Putamen (tissue), 1 donor: ENCODE measurements around the gene TIAM2.

Source experiments
- DNase-seq: peaks from one replicate; pipeline ENCODE4 v3.0.0-alpha.2; 2016; ENCODE audit warnings: low spot score

TIAM2 gene

DNA sequence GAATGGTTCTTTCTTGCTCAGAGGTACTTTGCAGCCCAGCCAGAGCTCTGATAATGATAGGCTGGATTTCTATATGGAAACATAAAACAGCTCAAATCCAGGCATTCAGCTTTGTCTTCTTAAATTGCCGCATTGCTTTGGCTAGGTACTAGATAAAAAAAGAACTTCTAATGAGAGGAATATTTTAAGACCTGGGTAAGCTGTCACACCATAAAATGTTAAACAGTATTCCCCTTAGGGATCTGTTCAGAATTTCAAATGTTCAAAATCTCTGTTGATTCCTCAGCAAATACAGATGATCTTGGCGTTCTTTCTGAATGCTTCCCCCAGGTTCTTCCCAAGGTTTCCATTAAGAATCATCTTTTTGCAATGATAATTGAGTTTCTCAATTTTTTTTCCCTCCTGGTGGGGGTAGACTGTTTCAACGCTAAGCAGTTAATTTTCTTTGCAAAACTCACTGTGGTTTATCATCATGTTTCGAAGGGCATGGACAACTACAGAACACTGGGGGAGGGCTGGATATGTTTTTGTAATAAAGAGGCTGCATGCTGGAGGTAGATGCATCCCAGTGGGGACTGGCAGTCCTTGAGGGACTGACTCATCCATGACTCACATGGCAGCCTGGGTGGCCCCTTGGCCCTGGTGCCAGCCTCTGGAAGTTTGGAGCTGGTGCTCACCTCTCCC lies 31.0 kb downstream of the TIAM2 start:
- no peak for DNase-seq

DNA sequence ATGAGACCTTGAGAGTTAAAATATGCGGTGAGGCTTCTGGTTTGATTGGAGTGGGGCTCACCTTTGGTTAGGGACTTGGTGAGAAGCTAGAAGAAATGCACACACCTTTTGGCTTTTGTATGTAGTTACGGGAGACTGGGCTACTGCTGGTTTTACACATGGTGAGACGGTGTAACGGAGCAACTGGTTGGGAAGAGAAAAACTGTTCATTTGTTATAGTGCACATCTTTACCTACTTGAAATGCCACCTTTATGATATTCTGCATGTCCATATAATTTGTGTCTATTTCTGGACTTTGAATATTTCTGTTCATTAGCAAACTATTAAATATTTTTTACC lies 31.6 kb downstream of the TIAM2 start:
- no peak for DNase-seq

DNA sequence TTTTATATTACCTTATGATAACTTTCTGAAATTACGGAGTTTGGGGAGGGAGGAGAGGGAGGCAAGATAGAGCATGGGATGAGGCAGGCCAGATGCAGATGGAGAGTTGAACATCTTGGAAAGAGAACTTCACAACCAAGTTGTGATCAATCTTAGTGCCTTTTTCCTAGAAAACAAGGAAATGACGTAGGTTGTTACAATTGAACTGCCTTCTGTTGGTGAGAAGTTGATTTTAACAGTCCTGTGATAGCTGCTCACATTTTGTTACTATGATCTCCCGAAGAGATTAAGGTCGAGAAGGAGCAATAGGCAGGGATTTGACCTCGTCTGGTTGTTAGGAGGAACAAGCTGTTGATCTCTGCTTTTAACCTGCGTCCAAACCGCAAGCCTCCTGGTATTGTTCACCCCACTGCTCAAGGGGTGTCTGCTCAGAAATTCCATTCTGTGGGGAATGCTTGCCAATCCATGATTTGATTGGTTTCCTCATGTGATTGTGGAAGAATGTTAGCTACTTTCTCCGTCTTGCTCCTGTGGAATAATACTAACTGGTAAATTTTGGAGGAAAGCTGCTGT lies 35.1 kb downstream of the TIAM2 start:
- DNase-seq: no peak

DNA sequence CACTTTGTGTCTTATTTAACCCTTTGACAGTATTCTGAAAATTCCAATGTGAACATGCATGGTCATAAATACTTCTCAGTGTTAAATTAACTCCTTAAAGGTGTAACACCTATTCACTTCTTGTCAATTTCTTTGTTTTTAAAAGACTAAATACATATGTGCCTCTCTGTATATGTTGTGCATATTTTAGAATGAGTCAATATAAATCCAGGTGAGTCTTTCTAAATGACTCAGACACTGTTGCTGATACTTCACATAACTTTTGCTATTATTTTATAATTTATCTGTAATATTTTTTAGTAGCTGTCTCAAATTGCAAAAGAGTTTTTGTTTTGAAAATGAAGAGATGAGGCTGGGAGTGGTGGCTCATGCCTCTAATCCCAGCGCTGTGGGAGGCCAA lies 36.0 kb downstream of the TIAM2 start:
- DNase-seq: no peak

DNA sequence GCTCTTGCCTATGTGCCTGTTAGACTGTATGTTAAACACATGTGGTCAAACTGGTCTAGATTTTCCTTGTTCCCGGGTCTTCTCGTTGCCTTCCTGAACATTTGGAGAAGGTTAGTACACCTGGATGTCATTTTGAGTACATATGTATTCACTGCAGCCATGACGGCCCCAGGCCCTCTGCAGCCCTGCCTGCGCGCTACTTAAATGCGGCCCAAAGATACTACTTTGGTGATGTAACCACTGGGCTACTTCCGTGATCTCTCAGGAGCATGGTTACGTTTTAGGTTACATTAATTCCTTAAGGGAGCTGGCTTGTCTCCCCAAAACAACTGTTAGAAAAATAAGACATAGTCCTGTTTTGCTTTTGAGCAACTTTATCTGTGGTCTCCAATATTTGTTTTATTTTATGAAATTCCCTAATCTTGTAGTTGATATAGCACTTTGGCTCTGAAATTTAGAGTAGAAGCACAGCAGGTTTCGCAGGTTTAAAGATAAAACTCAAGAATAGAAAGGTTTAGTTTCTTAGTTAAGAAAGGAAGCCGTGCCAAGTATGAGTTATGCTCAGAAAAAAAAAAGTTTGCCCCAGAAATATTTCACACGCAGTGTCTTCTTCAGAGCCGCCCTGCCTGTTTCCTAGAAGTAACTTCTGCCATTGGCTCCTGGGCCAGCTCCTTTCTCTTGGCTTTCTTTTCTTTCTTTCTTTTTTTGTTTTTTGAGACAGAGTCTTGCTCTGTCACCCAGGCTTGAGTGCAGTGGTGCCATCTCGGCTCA lies 38.1 kb downstream of the TIAM2 start:
- DNase-seq: no peak

DNA sequence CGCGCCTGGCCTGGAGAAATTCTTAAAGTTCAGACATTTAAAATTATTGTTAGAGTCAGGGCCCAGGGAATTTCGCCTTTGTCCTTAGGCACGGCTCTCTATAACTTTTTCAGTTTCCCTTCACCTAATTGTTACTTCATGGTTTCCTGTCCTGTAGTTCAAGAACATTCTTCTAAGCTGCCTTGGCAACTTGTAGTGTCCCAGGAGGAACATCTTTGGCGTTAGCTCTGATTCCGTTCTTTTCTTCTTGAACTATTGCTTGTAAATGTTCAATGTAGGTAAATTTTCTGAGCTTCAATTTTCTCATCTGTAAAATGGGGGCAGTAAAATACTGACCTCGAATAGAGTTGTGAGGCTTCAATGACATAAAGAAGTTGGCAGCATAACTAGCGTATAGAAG lies 41.8 kb downstream of the TIAM2 start:
- no peak for DNase-seq

DNA sequence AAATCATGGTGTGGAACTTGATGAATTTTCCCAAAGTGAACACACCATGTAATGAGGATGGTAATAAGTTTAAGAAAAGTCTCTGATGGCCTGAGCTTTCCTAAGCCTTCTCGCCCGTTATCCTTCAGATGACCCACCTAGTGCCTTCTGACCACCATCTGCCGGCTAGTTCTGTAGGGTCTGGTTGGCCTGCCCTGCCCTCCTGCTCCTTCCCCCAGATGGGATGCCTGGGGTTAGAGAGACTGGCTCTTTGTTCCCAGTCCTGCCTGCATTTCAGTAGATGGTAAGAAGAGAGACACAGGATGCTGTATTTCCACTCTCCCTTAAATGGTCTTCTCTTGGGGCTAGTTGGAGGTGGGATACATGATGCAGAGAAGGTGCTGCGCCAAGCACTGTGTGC lies 43.0 kb downstream of the TIAM2 start:
- DNase-seq: no peak

DNA sequence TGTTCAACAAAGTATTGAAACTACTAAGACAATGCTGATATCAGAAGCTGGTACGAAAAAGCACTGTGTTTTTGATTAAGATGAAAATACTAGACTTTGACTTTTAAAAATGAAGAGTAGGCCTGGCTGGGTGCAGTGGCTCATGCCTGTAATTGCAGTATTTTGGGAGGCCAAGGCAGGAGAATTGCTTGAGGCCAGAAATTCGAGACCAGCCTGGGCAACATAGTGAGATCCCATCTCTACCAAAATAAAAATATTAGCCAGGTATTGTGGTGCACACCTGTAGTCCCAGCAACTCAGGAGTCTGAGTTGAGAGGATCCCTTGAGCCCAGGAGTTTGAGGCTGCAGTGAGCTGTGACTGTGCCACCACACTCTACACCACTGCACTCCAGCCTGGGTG lies 43.4 kb downstream of the TIAM2 start:
- DNase-seq: no peak

DNA sequence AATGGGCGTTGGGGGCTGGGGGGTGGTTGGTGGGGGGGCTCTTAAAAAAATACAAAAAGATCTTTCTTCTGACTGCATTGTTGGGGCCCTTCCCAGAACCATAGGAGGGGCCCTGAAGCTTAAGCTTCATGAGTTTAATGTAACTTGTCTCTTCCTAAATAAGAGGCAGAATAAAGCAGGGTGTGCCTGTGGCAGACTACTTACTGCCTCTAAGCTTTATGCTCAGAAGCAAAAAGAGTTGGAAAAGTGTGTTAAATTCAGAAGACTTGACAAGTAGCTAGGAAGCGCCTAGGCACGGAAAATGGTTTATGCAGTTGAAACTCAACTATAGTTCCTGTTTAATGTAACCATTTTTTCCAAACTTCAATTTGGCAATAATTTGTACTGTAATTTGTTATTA lies 44.5 kb downstream of the TIAM2 start:
- DNase-seq: no peak

DNA sequence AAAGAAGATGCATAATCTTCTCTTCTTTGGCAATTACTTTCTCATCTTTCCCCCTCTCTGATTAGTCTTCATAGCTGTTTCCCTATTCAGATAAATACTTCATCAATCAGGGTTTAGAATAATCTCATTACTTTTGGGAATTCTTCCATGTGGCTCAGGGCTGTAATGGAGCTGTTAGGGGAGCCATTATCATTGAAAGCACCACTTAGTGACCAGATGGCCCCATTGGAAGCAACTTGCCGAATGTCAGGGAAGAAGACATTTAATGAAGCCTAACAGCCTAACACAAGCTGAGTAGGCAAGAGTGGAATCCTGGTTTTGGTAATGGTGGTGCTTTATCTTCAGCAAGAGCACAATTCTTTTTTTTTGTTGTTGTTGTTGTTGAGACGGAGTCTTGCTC lies 45.0 kb downstream of the TIAM2 start:
- DNase-seq: no peak

DNA sequence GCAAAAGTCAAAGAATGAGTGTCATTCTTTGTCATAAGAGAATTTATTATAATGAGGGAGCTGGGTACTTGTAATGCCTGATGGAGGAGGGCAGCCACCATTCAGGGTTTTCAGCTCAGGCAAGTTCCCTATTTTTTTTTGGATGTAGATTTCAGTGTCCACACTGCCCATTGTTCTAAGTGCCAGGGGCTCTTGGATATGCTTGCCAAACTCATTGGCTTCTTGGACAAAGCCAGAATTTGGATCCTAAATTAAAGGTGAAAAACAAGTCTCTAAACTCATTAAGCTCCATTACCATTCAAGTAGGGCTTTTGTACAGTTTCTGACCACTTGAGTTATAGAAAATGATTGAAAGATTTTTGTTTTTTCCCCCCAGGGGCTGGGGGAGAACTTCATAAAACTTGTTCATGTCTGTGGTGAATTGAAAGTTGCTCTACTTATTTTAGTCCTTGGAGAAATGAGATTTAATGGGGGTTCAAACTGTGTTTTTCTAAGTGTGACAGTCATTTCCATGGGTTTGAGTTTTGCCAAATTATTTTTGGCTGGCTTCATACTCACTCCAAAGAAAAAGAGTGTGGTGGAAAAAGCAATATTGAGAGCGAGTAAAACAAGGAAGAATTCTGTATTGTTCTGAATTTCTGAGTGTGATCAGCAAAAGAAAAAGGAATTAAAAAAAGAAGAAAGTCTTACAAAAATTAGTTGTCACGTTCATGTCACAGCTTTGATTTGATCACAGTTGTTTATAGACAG lies 46.0 kb downstream of the TIAM2 start:
- DNase-seq: peak; percentile 18

DNA sequence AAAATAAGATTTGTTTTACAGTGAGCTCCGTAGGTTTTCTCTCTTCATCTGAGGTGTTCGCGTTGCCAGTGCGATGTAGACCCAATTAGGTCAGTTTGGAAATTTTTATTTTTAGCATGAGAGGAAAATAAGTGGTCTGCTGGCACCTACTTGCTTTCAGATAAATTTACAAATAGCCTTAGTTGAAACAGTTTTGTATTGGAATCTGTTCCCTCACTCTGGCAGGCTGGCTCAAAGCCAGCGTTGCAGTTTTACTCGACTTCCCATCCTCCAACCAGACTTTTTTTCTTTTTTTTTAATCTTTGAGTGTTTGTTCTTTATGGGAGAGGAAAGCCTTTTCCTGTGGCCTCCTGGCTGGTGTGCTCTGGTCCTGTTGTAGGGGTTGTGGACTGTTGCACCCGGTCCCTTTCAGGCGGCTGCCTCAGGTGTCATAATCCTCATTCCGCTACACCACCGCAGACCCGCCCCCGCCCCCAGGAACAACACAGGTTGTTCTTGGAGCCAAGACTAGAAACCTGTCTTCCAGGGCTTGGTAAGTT lies 46.7 kb downstream of the TIAM2 start:
- DNase-seq: no peak

DNA sequence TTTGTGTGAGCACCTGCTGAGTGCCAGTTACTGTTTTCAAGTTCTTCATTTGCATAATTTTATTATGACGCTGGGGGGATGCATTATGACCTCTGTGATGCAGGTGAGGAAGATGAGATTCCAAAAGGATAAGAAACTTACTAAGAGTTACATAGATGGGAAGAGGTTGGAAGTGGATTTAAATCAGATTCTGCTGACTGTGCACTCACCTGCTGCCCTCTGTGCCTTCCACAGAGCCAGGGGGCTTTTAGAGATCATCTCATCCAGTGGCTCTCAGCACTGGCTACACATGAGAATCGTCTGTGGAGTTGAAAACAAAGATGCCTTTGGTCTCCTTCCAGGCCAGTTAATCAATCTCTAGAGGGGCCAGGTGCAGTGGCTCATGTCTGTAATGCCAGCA lies 47.9 kb downstream of the TIAM2 start:
- DNase-seq: no peak

DNA sequence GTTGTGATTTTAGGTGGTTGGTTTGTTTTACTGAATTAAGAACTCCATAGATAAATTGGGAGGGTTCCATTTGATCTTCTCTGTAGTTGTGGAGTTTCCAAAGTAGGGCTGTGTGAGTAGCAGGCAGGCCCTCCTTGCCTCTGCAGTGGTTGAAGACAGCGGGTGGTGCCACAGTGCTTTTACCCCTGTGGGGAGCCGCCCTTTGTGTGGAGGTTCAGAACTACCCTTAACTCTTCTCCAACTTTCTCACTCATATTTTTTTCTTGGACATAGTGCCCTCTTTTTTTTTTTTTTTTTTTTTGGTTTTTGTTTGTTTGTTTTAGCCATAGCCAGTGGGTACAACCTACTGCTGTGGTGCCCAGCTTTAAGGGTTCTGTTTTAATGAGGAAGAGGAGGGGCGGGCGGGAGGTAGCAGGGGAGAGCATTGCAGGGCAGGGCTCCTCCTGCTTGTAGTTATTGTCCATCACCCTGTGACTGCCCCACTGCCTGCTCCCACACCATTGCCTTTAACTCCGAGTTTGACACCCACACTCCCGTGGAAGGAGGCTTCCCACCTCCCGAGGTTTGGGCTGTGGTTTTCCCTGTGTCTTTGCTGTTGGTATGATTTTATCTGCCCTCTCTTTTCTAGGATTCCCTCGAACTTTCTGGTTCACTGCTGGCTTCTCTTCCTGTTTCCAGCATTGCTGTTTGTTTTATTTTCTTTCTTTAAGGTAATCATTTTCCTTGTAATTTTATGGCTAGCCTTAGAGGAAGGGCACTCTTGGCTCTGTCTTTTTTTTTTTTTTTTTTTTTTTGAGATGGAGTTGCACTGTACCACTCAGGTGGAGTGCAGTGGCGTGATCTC lies 50.7 kb downstream of the TIAM2 start:
- no peak for DNase-seq

DNA sequence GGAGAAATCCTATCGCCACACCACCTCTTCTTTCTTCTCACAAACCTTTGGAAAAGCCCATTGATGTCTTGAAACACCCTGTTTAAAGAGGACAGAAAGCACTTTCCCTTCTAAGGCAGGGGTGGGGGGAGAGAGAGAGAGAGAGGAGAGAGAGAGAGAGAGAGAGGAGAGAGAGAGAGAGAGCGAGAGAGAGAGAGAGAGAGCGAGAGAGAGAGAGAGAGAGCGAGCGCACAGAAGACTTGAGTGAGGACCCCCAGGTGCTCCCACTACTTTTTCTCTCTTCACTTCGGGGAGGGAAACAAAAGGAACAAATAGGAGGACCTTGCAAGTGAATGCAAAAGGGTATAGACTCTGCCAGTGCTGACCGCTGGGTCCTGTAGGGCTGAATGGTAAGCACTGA lies 52.4 kb downstream of the TIAM2 start:
- no peak for DNase-seq

DNA sequence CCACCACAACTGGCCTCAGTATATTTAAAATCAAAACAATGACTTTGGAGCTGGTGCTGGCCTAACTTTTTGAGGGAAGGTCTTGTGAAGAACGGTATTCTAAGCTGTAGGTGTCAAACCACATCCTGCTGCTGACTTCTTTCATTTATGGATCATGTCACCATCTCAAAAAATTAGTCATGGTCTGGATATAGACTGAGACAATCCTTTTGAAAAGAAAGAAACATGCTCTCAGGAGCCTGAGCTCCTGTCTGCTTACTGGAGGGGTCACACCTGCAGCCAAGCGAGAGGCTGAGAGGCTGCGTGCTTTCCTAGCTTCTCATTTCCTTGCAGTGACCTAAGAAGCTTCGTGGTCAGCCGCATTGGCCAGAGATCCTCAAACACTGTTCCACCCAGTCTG lies 55.2 kb downstream of the TIAM2 start:
- no peak for DNase-seq

DNA sequence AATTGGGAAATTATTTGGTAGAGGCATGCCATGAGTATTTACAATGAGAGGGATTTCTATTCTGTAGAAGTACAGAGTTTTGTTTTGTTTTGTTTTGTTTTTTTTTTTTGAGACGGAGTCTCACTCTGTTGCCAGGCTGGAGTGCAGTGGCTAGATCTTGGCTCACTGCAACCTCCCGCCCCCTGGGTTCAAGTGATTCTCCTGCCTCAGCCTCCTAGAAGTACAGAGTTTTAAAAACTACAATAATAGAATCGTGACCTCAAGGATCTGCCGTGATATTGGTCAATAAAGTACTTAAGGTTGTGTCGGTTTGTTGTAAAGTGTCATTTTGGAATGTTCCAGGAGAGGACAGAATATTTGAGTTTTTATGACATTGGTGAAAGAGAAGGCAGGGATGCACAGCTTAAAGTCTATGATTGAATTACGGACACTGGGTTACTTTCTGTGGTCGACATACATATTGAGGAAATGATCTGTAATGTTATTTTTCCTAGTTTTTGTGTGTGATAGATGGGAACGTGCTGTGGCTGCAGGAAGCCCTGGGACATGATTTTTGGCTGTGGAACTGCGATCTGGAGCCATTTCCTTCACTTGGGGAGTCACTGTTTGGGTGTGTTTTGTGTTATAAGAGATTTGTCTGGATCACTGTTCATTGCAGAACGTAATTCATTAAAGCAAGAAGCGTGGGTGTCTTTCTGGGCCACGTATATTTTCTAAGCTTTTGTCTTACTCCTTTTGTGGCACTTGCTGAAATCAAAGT lies 59.6 kb downstream of the TIAM2 start:
- no peak for DNase-seq

DNA sequence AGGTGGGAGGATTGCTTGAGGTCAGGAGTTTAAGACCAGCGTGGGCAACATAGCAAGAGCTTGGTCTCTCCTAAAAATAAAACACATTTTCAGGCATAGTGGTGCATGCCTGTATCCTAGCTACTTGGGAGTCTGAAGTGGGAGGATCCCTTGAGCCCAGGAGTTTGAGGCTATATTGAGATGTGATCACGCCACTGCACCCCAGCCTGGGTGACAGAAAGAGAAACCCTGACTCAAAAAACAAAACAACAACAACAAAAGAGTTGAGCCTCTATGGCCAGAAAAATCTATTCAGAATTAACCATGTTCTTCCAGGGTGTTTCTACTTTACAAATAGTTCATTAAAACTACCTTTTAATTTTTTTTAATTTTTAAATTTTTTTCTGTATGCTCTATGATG lies 60.6 kb downstream of the TIAM2 start:
- DNase-seq: no peak

DNA sequence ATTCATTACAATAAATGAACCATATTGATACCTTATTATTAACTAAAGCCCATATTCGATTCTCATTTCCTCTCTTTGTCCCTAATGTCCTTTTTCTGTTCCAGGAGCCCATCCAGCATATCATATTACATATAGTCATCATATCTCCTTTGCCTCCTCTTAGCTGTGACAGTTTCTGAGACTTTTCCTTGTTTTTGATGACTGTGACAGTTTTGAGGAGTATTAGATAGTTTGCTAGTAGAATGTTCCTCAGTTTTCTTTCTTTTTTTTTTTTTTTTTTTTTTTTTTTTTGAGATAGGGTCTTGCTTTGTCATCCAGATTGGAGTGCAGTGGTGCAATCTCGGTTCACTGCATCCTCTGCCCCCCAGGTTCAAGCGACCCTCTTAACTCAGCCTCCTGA lies 61.6 kb downstream of the TIAM2 start:
- DNase-seq: no peak

DNA sequence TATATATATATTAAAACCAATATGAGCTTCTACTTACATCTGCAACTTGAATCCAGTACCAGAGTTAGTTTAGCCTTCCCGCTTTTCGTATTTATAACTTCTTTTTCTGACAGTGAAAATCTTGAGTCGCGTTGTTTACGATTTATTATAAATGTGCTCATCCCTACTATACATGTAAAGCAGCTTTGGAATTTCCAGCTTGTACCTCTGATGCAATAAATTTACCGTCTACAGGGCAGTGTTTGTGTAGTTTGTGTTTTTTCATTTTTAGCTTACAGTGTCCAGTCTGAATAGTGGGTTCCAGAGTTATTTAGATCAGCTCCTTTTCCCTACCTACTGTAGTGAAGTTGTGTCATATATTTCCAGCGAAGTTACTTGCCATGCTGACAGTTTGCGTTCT lies 66.3 kb downstream of the TIAM2 start:
- no peak for DNase-seq

DNA sequence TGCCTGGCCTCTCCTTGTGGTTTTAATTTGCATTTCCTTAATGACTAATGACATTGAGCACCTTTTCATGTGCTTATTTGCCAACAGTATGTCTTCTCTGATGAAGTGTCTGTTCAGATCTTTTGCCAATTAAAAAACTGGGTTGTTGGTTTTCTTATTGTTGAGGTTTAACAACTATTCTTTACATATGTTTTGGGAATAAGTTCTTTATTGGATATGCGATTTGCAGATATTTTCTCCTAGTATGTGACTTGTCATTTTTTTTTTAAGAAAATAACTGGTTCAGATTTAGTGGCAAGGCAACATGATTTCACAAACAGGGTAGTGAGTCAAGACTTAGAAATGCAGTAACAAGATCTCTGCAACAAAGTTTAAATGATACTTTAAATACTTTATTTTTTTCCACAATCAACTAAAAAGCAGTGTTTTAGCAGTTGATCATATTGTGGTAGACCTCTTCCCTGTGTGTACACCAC lies 67.8 kb downstream of the TIAM2 start:
- DNase-seq: no peak
